Measurements from ENCODE around the gene PTPRO.

- TF ChIP-seq CTCF (IDR thresholded peaks at IDR 0.05; ENCODE audit: insufficient read depth, low read length, poor library complexity, severe bottlenecking) = no peak
- TF ChIP-seq EZH2phosphoT487 (conservative IDR thresholded peaks at IDR 0.05; ENCODE audit: low read length) = no peak
These were observed 279.0 kb downstream of the PTPRO start for GRCh38 chr12:15601210-15601800.
